ENCODE measurements around the gene PCDHB4. TPM values are rescaled to one million over a fixed set of nuclear protein-coding genes. Genes with fewer than 3 reads are reported as not detected.

PCDHB4 gene
- total and polyA plus RNA-seq, 2 donors (not counting 1 experiment from before 2014, with no cell fraction given): not detected

- Mint-ChIP-seq H3K27me3 (peaks cover 18% of the 10 kb centered on the region), H3K4me3 (no peak overlapping the region), H3K9me3 (ENCODE audit: insufficient read depth) (no peaks in the 10 kb centered on the region), H3K4me1 (peaks cover 5% of the 10 kb centered on the region), H3K27ac (no peak overlapping the region)
- no peak overlapping the region for H3K27ac ChIP-seq (ENCODE audit: low read length in 2 of 2)
- H3K9me3 ChIP-seq (ENCODE audit: control extremely low read depth in 1 of 3, control insufficient read depth in 2 of 3, insufficient read depth in 1 of 3, low read length in 2 of 3): peaks cover 0 to 12% (median 3%) of the 10 kb centered on the region in 3 donors
- H3K9ac ChIP-seq (ENCODE audit: low read length): no peak overlapping the region
- CTCF ChIA-PET: interaction anchor here (0.7 kb wide), 1 partner anchor 548 kb away, joined by 6 read pairs; no protein-coding TSS in a partner anchor
- H3K79me2 ChIP-seq (ENCODE audit: control insufficient read depth, insufficient read depth, low read length): no peaks in the 10 kb centered on the region
- peaks cover 0 to 4% (median 0%) of the 10 kb centered on the region in 4 experiments for H3K27me3 ChIP-seq (replicated peaks in 1 of 4; ENCODE audit: control extremely low read depth in 1 of 4, control insufficient read depth in 3 of 4, insufficient read depth in 4 of 4, low read length in 3 of 4)
- H3K4me3 ChIP-seq (ENCODE audit: control extremely low read depth in 1 of 5, extremely low read depth in 1 of 5, insufficient read depth in 1 of 5, low read depth in 2 of 5, low read length in 4 of 5): no peak overlapping the region
- no peak for DNase-seq
- H3K4me1 ChIP-seq (ENCODE audit: control insufficient read depth in 2 of 2, insufficient read depth in 2 of 2, low read length in 2 of 2): no peaks in the 10 kb centered on the region
- H2AFZ ChIP-seq (ENCODE audit: insufficient read depth, low read depth, low read length, poor library complexity, severe bottlenecking): no peak overlapping the region
- no peaks in the 10 kb centered on the region for H4K20me1 ChIP-seq (ENCODE audit: control insufficient read depth, insufficient read depth, low read length, poor library complexity, severe bottlenecking)
- ATAC-seq (ENCODE audit: low read depth): no peak
- H3K4me2 ChIP-seq (replicated peaks; ENCODE audit: low read depth, low read length, poor library complexity, severe bottlenecking): no peak overlapping the region
- POLR2A ChIA-PET: no interaction called here
- TF ChIP-seq CTCF (IDR thresholded peaks at IDR 0.05) (no peak), EZH2 (IDR thresholded peaks at IDR 0.05; ENCODE audit: borderline replicate concordance, insufficient read depth, low read depth, low read length, poor library complexity, severe bottlenecking) (no peak)
- H3K36me3 ChIP-seq (replicated peaks in 1 of 2; ENCODE audit: control extremely low read depth in 1 of 2, control insufficient read depth in 1 of 2, extremely low read depth in 1 of 2, insufficient read depth in 2 of 2, low read length in 1 of 2): no peaks in the 10 kb centered on the region
- intact Hi-C loops (cut with micrococcal nuclease): loop anchor here (10.0 kb wide), 1 partner anchor 483 kb away; no protein-coding TSS in a partner anchor
Observed at GRCh38 chr5:141082228-141082627, 39.4 kb upstream of the PCDHB4 start.

- H3K36me3 ChIP-seq (replicated peaks in 1 of 2; ENCODE audit: control extremely low read depth in 1 of 2, control insufficient read depth in 1 of 2, extremely low read depth in 1 of 2, insufficient read depth in 2 of 2, low read length in 1 of 2): no peaks in the 10 kb centered on the region
- TF ChIP-seq EZH2 (IDR thresholded peaks at IDR 0.05; ENCODE audit: borderline replicate concordance, insufficient read depth, low read depth, low read length, poor library complexity, severe bottlenecking) (no peak), CTCF (IDR thresholded peaks at IDR 0.05) (no peak)
- no peak overlapping the region for H3K27ac ChIP-seq (ENCODE audit: low read length in 2 of 2)
- H3K79me2 ChIP-seq (ENCODE audit: control insufficient read depth, insufficient read depth, low read length): no peaks in the 10 kb centered on the region
- Mint-ChIP-seq H3K4me3 (peak overlapping the region; percentile 81), H3K27me3 (peaks cover 18% of the 10 kb centered on the region), H3K27ac (no peak overlapping the region), H3K4me1 (peaks cover 5% of the 10 kb centered on the region), H3K9me3 (ENCODE audit: insufficient read depth) (no peaks in the 10 kb centered on the region)
- intact Hi-C loops (cut with micrococcal nuclease): loop anchor here (10.0 kb wide), 1 partner anchor 480 kb away; no protein-coding TSS in a partner anchor
- no peaks in the 10 kb centered on the region for H3K4me1 ChIP-seq (ENCODE audit: control insufficient read depth in 2 of 2, insufficient read depth in 2 of 2, low read length in 2 of 2)
- 21% methylated on average over 16 of the region's 21 CpGs for WGBS (ENCODE audit: insufficient coverage)
- no peaks in the 10 kb centered on the region for H4K20me1 ChIP-seq (ENCODE audit: control insufficient read depth, insufficient read depth, low read length, poor library complexity, severe bottlenecking)
- H3K9me3 ChIP-seq (ENCODE audit: control extremely low read depth in 1 of 3, control insufficient read depth in 2 of 3, insufficient read depth in 1 of 3, low read length in 2 of 3): peaks cover 0 to 3% (median 0%) of the 10 kb centered on the region in 3 donors
- peak overlapping the region; percentile 28 for H3K9ac ChIP-seq (ENCODE audit: low read length)
- ATAC-seq (ENCODE audit: low read depth) (no peak), DNase-seq (peak; percentile 38)
- H3K4me2 ChIP-seq (replicated peaks; ENCODE audit: low read depth, low read length, poor library complexity, severe bottlenecking): peak overlapping the region; percentile 41
- peak overlapping the region in 4 of 5 experiments; percentile 20 to 52 (median 41) for H3K4me3 ChIP-seq (ENCODE audit: control extremely low read depth in 1 of 5, extremely low read depth in 1 of 5, insufficient read depth in 1 of 5, low read depth in 2 of 5, low read length in 4 of 5)
- H3K27me3 ChIP-seq (replicated peaks in 1 of 4; ENCODE audit: control extremely low read depth in 1 of 4, control insufficient read depth in 3 of 4, insufficient read depth in 4 of 4, low read length in 3 of 4): peaks cover 0 to 4% (median 0%) of the 10 kb centered on the region in 4 experiments
- CTCF ChIA-PET: no interaction called here
- POLR2A ChIA-PET: no interaction called here
- H2AFZ ChIP-seq (ENCODE audit: insufficient read depth, low read depth, low read length, poor library complexity, severe bottlenecking): peak overlapping the region; percentile 69
Observed at GRCh38 chr5:141084487-141084989, 37.1 kb upstream of the PCDHB4 start.

Measured in B cell (primary cell).